Dendritic cell treated with granulocyte-macrophage colony-stimulating factor and Interleukin-4, amounts not matched to agents 40 ng/mL and 50 ng/mL, for 4 days (primary cell): ENCODE results near the gene VIPR2.
"Not testable (repeated sequence)": the region's sequence is repeated elsewhere in the genome, so short reads cannot be mapped to it uniquely, and the experiment has no call there.

ENCODE experiments used
- H3K27ac Mint-ChIP-seq: one replicate; pipeline ENCODE4 v1.8.0; 2022; ENCODE audit warnings: mild to moderate bottlenecking, mixed read lengths
- H3K27me3 Mint-ChIP-seq: one replicate; pipeline ENCODE4 v1.8.0; 2022; ENCODE audit warnings: mild to moderate bottlenecking, mixed read lengths
- H3K36me3 Mint-ChIP-seq: one replicate; pipeline ENCODE4 v1.8.0; 2022; ENCODE audit warnings: low read depth, mixed read lengths
- H3K4me1 Mint-ChIP-seq: one replicate; pipeline ENCODE4 v1.8.0; 2022; ENCODE audit warnings: low read depth, mixed read lengths
- H3K4me3 Mint-ChIP-seq: one replicate; pipeline ENCODE4 v1.8.0; 2022; ENCODE audit warnings: mild to moderate bottlenecking, moderate library complexity, mixed read lengths
- H3K9me3 Mint-ChIP-seq: one replicate; pipeline ENCODE4 v1.8.0; 2022; ENCODE audit warnings: mixed read lengths
- intact Hi-C: fragments of 100-400 bp; cut with micrococcal nuclease; formaldehyde crosslinking; loops from one replicate; pipeline ENCODE4 v1.15.0; 2022

Gene VIPR2

DNA sequence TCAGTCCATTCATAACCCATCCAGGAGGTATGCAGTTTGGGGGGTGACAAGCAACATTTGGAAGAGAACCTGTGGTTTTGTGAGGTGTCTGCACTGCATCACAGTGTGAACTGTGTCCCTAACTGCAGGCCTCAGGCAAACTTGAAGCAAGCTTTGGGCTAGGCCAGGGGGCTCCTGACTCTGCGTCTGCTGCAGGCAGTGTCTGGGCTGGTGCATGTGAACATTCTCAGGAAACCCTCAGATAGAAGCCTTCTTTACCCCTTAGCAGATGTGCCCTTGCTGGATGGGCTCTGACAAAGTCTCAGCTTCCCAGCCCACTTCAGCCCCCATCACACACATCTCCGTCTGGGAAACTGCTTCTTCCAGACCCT is 61.0 kb downstream of the VIPR2 start:
- intact Hi-C loops = no loop called here
- peaks cover 5% of the 10 kb centered on the region for H3K27me3 Mint-ChIP-seq

DNA sequence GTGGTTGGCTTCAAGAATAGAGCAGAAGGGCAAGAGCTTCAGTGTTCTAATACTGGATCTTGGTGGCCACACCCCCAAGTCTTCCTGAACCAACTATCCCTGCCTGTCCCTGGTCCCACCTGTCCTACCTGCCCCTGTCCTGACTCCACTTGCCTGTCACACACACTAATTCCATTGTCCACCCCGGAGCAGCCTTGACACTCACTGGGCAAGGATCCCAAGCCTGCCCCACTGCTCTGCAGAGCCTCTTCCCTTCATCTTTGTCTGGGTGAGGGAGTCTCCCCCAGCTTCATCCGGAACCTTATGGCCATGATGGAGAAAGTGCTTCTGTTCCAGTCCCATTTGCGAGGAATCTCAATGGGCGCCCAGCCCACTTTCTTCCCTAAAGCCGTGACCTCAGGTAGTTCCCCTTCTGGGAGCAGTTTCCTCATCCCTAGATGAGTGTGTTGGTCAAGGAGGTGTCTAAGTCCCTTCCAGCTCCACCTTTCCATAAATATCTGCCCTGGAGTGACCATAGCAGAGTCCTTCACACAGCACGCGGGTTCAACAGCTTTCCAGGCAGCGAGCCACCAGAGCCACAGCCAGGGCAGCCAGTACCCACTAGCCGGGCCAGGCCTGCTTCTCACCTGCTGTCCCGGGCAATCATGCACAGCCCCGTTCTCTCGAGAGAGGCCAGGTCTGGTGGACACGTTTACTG is 61.5 kb downstream of the VIPR2 start:
- H3K4me1 Mint-ChIP-seq = no peaks in the 10 kb centered on the region
- H3K27ac Mint-ChIP-seq = no peak overlapping the region
- H3K4me3 Mint-ChIP-seq = no peak overlapping the region
- no peaks in the 10 kb centered on the region for H3K36me3 Mint-ChIP-seq
- intact Hi-C loops = no loop called here
- peaks cover 5% of the 10 kb centered on the region for H3K27me3 Mint-ChIP-seq
- H3K9me3 Mint-ChIP-seq = no peaks in the 10 kb centered on the region

More for the DNA sequence above, 61.0 kb downstream of the VIPR2 start:
- Mint-ChIP-seq H3K36me3 (no peaks in the 10 kb centered on the region), H3K27ac (no peak overlapping the region), H3K4me3 (no peak overlapping the region), H3K4me1 (no peaks in the 10 kb centered on the region), H3K9me3 (no peaks in the 10 kb centered on the region)

DNA sequence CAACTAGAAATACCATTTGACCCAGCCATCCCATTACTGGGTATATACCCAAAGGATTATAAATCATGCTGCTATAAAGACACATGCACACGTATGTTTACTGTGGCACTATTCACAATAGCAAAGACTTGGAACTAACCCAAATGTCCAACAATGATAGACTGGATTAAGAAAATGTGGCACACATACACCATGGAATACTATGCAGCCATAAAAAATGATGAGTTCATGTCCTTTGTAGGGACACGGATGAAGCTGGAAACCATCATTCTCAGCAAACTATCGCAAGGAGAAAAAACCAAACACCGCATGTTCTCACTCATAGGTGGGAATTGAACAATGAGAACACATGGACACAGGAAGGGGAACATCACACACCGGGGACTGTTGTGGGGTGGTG is 62.6 kb downstream of the VIPR2 start:
- H3K36me3 Mint-ChIP-seq, H3K4me1 Mint-ChIP-seq, H3K27me3 Mint-ChIP-seq, intact Hi-C loops, H3K9me3 Mint-ChIP-seq, H3K27ac Mint-ChIP-seq, H3K4me3 Mint-ChIP-seq: not testable (repeated sequence)

DNA sequence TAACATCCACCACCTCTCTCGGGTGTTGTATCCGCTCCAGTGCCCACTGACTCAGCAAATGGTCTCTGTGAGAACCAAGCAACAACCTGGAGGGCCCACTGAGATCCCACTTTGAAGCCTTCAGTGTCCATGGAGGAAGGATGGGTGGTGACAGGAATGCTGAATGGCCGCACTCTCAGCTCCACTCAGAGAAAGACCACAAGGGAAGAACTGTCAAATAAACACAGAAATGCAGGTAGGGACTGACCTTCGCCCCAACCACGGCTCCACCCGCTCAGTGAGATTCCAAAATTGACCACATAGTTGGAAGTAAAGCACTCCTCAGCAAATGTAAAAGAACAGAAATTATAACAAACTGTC is 65.8 kb downstream of the VIPR2 start:
- H3K36me3 Mint-ChIP-seq = no peaks in the 10 kb centered on the region
- peaks cover 7% of the 10 kb centered on the region for H3K27me3 Mint-ChIP-seq
- no peak overlapping the region for H3K27ac Mint-ChIP-seq
- H3K9me3 Mint-ChIP-seq = no peaks in the 10 kb centered on the region
- no peaks in the 10 kb centered on the region for H3K4me1 Mint-ChIP-seq
- no peak overlapping the region for H3K4me3 Mint-ChIP-seq
- intact Hi-C loops = no loop called here

DNA sequence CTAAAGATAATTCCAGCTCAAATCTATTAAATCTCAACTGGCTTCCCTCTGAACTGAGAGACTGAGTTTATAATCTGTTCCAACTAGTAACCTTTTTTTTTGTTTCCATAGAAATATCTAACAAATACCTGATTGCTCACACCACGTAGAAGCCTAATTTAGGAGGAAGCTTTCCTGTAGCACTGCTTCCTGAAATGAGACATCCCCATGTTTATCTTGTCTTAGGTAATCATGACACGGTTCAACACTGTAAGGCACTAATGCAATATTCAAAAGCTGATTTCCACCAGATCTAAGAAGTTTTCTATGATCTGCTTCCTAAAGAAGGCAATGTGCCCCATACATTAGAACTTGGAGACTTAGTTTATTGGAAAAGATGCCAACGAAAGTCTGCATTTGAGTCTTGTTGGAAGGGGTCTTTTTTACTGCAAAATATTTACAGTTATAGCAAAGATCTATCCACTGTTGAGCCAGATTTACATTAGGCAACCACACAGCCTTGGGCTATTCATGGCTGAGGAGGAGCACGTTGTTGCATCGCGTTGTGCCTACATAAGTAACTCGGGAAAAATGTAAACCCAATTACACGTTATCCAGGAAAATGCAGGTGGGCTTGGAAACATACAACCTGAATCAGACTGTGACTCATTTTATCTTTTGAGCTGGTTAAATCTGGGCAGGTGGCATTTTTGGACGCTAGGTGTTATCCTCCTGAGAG is 66.3 kb downstream of the VIPR2 start:
- Mint-ChIP-seq H3K4me3 (no peak overlapping the region), H3K4me1 (no peaks in the 10 kb centered on the region), H3K27ac (no peak overlapping the region), H3K36me3 (no peaks in the 10 kb centered on the region), H3K9me3 (no peaks in the 10 kb centered on the region), H3K27me3 (peaks cover 7% of the 10 kb centered on the region)
- intact Hi-C loops = no loop called here

DNA sequence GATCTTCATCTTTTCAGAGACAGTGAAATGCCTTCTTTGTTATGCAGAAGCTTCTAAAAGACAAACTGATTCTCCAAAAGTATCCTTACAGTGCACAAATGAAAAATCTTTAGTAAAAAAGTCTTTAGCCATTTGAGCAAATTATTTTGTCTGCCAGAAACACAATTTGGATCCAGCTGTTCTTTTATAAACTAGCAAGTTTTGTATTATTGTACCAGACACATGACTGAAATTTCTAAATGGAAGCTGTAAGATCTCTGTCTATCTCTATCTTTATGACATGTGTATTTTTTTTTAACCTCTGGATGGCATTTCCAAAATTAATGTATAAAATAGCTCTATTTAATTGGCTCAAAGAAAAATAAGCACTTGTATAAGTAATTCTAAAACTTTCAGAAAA is 68.3 kb downstream of the VIPR2 start:
- H3K9me3 Mint-ChIP-seq = no peaks in the 10 kb centered on the region
- intact Hi-C loops = no loop called here
- H3K4me1 Mint-ChIP-seq = no peaks in the 10 kb centered on the region
- H3K4me3 Mint-ChIP-seq = no peak overlapping the region
- no peaks in the 10 kb centered on the region for H3K36me3 Mint-ChIP-seq
- no peak overlapping the region for H3K27ac Mint-ChIP-seq
- H3K27me3 Mint-ChIP-seq = peaks cover 7% of the 10 kb centered on the region

DNA sequence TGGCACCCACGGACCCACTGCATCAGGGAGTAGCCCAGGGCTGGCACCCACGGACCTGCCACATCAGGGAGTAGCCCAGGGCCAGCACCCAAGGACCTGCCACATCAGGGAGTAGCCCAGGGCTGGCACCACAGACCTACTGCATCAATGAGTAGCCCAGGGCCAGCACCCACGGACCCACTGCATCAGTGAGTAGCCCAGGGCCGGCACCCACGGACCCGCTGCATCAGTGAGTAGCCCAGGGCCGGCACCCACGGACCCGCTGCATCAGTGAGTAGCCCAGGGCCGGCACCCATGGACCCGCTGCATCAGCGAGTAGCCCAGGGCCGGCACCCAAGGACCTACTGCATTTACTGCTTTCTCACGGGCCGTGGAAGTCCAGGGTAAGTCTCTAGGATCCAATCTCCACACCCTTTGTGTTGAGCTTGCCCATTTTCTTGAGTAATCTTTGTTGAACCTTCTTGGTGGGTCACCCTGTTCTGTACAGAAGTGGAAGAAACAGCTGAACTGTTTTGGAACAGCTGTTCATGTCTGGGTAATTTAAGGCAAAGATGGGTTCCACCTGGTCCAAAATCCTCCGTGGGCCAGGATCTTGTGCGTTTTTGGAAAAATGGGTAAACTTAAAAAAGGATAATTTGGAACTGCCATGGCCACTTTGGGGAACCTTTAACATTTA is 69.0 kb downstream of the VIPR2 start:
- intact Hi-C loops = no loop called here
- no peaks in the 10 kb centered on the region for H3K36me3 Mint-ChIP-seq
- no peak overlapping the region for H3K27ac Mint-ChIP-seq
- no peak overlapping the region for H3K4me3 Mint-ChIP-seq
- no peaks in the 10 kb centered on the region for H3K4me1 Mint-ChIP-seq
- no peaks in the 10 kb centered on the region for H3K9me3 Mint-ChIP-seq
- peaks cover 7% of the 10 kb centered on the region for H3K27me3 Mint-ChIP-seq

DNA sequence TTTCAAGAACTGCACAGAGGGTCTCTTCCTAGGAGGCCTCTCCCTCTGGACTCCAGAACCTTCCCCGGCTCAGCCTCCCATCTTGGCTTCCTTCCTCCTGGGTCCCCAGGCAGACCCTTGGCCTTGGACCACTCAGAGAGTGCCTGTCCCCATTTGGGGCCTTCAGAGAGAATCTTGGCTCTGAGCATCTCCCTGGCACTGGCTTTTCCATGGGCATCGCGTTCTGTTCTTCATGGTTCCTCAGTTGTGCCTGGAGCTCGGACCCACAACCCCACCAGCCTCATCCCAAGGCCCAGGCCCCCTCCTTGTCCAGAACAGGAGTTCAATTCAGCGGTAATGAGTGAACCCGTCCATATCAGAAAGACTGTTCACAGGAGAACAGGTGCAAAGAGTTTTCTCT is 73.4 kb downstream of the VIPR2 start:
- Mint-ChIP-seq H3K27ac (no peak overlapping the region), H3K36me3 (no peaks in the 10 kb centered on the region), H3K4me3 (no peak overlapping the region), H3K9me3 (no peaks in the 10 kb centered on the region), H3K27me3 (no peaks in the 10 kb centered on the region), H3K4me1 (no peaks in the 10 kb centered on the region)
- intact Hi-C loops = no loop called here

DNA sequence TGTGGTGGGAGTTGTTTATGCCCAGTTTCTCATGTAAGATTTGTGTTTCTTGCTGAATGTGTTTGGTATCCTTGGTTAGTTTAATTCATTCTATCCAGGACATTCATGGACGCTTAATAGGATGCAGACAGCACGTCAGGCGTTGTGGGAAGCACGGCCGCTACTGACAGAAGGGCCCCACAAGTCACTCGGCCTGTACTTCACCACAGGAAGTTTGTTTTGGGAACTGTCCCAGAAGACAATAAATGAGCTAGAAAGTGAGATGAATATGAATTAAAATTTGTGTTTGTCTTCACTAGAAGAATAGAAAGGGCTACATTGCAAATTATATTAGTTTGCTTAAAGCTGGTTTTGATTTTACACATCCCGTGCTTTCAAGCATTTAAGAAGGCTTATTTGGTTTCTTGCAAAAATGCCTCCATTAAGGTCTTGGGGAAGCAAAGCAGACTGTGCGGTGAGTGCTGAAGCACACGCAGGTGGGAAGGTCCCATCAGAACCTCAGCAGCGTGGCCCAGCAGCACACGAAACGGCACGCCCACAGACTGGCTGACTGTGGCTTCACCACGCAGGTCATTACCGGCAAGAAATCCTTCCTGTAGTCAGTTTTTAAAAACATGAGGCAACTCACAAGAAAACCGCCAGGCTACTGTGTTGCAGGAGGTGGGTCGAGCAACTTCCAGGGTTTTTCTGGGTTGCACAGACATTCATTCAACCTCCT is 74.1 kb downstream of the VIPR2 start:
- Mint-ChIP-seq H3K4me1 (no peaks in the 10 kb centered on the region), H3K4me3 (no peak overlapping the region), H3K27me3 (no peaks in the 10 kb centered on the region), H3K27ac (no peak overlapping the region), H3K36me3 (no peaks in the 10 kb centered on the region), H3K9me3 (no peaks in the 10 kb centered on the region)
- intact Hi-C loops = no loop called here

DNA sequence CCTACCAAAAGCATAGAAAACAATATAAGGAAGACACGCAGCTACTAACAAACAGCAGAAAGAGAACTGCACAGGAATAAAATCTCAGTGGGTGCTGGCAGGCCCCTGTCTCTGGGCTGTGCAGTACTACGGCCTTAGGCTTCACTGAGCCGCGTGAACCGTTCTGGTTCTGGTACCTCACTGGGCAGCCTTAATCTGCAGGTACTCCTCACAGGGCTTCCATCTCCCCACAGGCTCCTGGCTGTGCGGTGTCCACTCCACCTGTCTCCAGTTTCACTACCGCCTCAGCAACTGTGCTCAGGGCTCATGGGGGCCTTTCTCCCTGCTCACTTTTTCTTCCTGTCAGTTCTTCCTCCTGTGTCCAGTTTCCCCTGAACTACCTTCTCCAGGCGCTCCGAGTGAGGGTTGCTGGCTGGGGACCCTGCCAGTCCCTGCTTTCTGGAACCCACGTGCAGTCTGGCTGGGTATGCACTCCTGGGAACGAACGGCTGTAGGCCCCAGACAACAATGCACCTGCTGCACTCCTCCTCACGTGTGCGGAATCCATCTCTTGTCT is 75.7 kb downstream of the VIPR2 start:
- H3K27ac Mint-ChIP-seq = no peak overlapping the region

DNA sequence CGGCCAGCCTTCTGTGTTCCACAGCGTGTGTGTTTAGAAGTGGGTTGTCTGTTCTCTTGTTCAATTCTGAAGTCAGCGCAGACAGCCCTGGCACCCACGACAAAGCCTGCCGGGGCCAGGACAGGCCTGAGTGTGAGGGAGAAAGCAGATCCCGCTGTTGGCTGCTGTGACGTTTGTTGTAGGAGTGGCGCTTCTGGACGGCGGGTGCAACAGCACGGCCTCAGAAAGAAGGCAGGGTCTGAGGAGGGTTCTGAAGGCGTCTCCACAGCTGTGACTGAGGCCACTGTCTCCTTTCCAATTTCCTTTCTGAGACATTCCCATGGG is 76.2 kb downstream of the VIPR2 start:
- Mint-ChIP-seq H3K9me3 (no peaks in the 10 kb centered on the region), H3K27ac (no peak overlapping the region), H3K27me3 (no peaks in the 10 kb centered on the region), H3K4me1 (no peaks in the 10 kb centered on the region), H3K4me3 (no peak overlapping the region), H3K36me3 (no peaks in the 10 kb centered on the region)
- intact Hi-C loops = no loop called here

More for the DNA sequence above, 75.7 kb downstream of the VIPR2 start:
- Mint-ChIP-seq H3K4me3 (no peak overlapping the region), H3K36me3 (no peaks in the 10 kb centered on the region), H3K9me3 (no peaks in the 10 kb centered on the region), H3K27me3 (no peaks in the 10 kb centered on the region), H3K4me1 (no peaks in the 10 kb centered on the region)
- intact Hi-C loops = no loop called here

DNA sequence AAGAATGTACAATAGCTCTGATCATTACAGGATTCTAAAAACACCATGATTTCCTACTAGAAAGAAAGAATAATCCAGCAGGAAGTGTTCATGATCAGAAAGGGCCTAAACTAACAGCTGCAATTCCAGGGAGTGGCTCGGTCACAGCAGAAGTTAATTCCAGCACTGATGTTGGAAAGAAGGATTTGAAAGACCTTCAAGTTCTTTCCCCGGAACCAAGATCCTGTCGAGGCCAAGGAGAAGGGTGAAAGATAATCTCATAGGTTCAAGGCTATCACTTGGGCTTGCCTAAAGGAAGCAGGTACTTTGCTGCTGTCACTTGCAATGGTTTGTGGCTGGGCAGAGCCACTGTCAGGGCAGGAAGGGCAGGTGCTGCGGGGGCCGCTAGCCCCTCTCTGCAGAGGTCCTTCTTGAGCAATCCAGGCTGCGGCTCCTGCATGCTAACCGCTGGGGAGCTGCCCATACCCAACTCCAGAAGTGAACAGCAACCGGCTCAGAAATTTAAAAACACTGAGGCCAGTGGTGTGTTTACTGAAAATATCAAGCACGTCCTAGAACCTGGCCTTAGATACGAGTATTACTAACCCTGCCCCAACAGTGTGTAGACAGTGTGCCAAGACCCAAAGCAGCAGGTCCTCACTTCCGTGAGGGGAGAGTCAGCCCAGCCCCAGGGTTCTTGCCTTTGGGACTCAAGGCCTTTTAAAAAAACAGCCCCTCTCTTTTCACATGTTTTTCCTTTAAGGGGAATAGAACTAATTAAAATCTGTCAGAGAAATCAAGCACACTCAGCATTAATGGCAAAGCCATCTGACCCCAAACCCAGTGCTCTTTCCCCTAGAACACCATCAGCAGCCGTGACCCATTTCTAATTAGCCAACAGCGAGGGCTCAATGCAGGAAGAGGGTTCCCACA is 76.8 kb downstream of the VIPR2 start:
- H3K27ac Mint-ChIP-seq = no peak overlapping the region
- H3K4me1 Mint-ChIP-seq = no peaks in the 10 kb centered on the region
- intact Hi-C loops = no loop called here
- no peak overlapping the region for H3K4me3 Mint-ChIP-seq
- no peaks in the 10 kb centered on the region for H3K36me3 Mint-ChIP-seq
- no peaks in the 10 kb centered on the region for H3K27me3 Mint-ChIP-seq
- no peaks in the 10 kb centered on the region for H3K9me3 Mint-ChIP-seq

DNA sequence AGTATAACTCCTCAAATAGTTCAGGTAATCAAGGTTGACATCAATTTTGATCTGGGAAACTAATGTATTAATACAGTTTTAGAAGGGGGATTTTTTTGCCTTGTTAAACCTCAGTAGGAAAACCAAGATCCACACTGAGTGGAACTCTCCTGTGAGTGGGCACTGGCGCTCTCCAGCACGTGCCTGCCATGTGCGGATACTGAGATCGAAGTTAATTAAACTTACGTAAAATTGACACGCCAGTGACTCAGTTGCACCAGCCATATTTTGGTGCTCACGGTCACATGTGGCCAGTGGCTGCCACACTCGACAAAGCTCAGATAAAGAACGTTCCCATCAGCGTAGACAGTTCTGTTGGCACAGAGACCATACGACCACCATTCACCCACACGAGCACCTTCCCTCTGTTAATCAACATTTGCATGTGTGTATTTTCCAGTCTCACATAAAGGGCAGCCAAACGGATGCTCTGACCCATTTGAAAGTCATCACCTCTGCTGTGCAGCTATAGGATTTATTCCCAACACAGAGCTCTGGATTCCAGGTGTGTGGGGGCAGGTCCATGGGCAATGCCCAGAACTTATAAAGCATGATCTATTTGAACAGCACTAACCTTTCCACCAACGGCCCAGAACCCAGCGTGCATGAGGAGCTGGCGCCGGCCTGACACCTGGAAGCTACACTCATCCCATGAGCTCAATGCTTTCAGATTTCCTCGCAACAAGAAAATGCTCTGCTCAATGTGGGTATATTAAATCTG is 77.7 kb downstream of the VIPR2 start:
- Mint-ChIP-seq H3K27ac (no peak overlapping the region), H3K27me3 (no peaks in the 10 kb centered on the region), H3K36me3 (no peaks in the 10 kb centered on the region), H3K4me1 (no peaks in the 10 kb centered on the region), H3K4me3 (no peak overlapping the region), H3K9me3 (no peaks in the 10 kb centered on the region)
- intact Hi-C loops = no loop called here
